ENCODE results near the gene CKS2. TPM values are rescaled to one million over a fixed set of nuclear protein-coding genes. Genes with fewer than 3 reads are reported as not detected.
"Not testable (repeated sequence)": the region's sequence is repeated elsewhere in the genome, so short reads cannot be mapped to it uniquely, and the experiment has no call there.

CKS2 gene
- 6.5 TPM for total RNA-seq
- long read RNA-seq, partial matches to known transcripts, result 0 of 1 reads
- long read RNA-seq, other reads (novel, unspliced or antisense), result 0 of 1 reads

DNA sequence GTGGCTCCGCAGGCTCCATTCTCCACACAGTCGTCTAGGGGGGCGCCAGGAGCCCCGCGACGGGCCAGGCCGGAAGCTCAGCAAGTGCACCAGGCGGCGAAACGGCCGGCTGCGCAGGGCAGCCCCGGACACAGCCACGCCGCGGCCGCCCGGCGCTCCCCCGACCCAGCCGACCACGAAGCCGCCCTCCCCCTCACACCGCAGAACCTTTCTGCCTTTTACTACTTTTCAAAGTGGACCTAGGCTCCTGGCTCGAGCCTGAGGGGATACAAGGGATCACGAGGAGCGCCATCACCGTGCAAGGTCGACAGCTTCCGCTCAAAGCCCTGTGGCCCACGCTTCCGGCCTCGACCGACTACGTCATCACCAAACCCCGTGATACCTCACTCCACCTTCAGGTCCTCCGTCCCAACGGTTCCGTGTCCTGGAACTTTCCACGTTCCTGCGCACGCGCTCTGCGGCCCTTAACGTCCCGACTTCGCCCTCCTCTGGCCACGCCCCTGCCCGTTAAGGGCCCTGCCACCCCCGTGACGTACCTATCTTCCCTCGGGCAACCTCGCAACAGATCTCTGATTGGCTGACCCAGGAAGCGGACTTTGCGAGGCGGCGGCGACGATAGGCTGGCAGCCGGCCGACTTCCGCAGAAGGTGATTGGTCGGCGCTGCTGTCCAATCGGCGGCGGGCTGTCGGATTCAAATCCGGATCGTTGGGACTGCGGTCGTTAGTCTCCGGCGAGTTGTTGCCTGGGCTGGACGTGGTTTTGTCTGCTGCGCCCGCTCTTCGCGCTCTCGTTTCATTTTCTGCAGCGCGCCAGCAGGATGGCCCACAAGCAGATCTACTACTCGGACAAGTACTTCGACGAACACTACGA is at the start of gene CKS2:
CKS2 (plus strand) TSS at position 721 of the 871 bp plus-strand sequence; CDS start at position 819, 98 bp downstream.
- peak; percentile 100 for DNase-seq (ENCODE audit: low spot score)

DNA sequence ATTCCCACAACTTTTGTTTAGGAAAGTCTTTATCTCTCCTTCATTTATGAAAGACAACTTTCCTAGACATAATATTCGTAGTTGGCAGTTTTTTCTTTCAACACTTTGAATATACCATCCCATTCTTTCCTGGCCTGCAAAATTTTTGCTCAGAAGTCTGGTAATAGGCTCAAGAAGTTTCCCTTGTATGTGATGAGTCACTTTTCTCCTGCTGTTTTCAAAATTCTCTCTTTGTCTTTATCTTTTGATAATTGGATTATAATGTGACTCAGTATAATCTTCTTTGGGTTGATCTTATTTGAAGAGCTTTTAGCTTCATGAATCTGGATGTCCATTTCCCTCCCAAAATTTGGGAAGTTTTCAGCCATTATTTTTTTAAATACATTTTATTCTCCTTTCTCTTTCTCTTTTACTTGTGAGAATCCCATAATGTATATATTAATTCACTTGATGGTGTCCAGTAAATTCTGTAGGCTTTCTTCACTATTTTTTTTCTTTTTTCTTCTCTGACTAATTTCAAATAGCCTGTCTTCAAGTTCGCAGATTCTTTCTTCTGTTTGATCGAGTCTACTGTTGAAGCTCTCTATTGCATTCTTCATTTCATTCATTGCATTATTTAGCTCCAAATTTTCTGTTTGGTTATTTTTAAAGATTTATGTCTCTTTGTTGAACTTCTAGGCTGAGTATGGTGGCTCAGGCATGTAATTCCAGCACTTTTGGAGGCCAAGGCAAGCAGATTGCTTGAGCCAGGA is 37.3 kb upstream of the CKS2 start:
- no peak for DNase-seq (ENCODE audit: low spot score)

DNA sequence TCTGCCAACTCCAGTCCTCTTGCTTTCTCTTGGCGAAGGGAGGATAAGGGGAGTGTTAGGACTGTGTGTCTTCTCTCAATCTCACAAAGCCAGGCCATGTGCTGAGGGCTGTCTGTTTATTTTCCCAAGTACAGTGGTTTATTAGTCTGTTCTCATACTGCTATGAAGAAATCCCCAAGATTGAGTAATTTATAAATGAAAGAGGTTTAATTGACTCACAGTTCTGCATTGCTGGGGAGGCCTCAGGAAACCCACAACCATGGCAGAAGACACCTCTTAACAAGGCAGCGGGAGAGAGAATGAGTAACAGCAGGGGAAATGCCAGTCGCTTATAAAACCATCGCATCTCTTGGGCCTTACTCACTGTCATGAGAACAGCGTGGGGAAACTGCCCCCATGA is 36.2 kb upstream of the CKS2 start:
- DNase-seq (ENCODE audit: low spot score), result no peak

DNA sequence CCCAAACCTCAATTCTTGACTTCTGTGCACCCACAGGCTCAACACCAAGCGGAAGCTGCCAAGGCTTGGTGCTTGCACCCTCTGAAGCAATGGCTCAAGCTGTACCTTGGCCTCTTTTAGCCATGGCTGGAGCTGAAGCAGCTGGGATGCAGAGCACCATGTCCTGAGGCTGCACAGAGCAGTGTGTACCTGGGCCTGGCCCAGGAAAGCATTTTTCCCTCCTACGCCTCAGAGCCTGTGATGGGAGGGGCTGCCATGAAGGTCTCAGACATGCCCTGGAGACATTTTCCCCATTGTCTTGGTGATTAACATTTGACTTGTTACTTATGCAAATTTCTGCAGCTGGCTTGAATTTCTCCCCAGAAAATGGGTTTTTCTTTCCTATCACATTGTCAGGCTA is 35.0 kb upstream of the CKS2 start:
- DNase-seq (ENCODE audit: low spot score), result not testable (repeated sequence)

DNA sequence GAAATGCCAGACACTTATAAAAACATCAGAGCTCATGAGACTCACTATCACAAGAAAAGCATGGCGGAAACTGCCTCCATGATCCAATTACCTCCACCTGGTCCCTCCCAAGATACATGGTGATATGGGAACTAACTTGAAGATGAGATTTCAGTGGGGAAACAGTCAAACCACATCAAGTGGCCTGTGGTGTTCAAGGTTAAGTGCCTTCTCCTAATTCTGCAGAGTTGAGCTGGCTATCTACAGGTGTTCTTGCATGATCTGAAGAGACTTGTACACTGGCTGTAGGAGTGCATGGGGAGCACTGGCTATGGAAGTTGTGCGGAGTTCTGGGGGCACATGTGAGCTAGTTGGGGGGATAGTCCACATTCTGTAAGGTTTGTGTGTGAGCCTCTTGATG is 34.0 kb upstream of the CKS2 start:
- no peak for DNase-seq (ENCODE audit: low spot score)

DNA sequence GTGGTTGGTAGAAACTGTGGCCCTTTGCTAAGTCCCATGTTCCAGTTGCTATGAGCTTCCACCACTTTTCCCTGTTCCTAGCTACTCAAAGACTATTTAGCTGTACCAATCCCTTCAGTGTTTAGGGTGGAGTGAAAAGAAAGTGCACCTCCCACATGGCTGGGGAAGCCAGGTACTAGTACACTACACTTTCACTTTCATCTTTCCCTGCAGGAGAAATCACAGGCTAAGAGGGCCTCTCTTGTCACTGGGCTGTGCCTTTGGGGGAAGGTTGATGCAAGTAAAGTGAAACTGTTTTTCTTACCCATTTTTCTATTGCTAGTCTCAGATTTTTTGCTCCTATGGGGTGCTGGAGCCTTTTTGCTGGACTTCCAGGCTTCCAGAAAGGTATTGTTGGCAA is 33.5 kb upstream of the CKS2 start:
- DNase-seq (ENCODE audit: low spot score), result no peak

DNA sequence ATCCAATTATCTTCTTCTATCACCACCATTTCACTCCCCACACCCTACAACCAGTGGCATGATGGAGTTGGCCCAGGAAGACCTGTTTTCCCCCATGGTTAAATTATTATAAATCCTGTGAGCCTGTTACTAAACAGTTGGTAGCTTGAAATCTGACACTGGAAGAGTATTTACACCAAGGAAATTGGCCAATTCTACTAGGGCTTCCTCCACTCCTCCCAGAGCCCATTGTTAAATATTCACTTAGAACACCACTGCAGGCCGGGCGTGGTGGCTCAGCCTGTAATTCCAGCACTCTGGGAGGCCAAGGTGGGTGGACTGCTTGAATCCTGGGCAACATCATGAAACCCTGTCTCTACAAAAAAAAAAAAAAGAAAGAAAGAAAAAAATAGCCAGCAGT is 32.4 kb upstream of the CKS2 start:
- DNase-seq (ENCODE audit: low spot score), result no peak

DNA sequence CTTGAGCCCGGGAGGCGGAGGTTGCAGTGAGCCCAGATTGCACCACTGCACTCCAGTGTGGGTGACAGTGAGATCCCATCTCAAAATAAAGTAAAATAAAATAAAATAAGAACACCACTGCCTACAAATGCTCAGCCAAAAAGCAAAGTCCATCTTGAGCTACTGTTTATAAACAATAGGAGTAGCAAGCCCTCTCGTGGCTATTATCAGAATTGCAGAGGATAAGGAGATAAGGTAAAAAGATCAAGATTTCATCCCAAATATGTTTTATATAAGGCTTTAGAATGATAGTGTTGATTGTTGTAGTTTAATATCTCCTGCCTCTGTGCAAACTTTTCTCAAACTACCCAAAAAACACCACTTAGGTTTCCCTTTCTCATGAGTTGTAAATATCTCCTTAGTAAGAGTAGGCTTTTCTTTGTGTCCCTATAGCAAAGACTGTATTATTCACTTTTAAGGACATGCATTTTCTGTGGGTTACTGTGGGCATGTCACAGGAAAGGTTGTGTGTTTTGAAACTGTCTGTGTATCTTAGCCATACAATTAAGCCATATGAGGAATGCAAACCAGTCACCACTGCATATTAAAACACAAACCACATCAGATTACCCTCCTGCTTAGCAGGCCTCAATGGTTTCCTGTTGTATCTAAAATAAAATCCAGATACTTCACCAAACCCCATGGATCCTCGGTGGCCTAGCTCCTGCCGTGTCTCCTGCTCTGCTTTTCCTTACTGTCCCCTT is 31.8 kb upstream of the CKS2 start:
- no peak for DNase-seq (ENCODE audit: low spot score)

DNA sequence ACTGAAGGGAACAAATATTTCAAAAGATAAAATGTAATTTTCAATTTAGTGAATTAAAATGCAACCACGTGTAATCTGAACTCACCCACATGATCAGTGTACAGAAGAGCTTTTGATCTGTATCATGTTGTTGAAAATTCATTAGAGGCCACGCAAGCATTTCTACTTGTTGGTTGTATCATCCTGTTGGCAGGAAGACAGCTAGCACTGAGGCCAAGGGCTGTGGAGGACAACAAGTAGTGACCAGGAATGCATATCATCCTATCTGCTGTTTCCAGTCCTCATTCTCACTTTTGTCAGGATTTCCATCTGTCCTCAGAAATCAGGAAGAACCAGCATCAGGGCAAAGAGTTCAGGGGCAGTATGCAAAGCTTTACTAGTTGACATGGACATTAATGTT is 29.9 kb upstream of the CKS2 start:
- no peak for DNase-seq (ENCODE audit: low spot score)

DNA sequence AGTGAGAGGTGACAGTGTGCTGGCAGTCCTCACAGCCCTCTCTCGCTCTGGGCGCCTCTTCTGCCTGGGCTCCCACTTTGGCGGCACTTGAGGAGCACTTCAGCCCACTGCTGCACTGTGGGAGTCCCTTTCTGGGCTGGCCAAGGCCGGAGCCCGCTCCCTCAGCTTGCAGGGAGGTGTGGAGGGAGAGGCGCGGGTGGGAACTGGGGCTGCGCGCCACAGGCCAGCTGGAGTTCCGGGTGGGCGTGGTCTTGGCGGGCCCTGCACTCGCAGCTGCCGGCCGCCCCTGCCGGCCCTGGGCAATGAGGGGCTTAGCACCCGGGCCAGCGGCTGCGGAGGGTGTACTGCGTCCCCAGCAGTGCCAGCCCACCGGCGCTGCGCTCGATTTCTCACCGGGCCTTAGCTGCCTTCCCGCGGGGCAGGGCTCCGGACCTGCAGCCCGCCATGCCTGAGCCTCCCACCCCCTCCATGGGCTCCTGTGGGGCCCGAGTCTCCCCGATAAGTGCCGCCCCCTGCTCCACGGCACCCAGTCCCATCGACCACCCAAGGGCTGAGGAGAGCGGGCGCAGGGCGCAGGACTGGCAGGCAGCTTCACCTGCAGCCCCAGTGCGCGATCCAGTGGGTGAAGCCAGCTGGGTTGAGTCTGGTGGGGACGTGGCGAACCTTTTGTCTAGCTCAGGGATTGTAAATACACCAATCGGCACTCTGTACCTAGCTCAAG is 28.6 kb upstream of the CKS2 start:
- not testable (repeated sequence) for DNase-seq (ENCODE audit: low spot score)

DNA sequence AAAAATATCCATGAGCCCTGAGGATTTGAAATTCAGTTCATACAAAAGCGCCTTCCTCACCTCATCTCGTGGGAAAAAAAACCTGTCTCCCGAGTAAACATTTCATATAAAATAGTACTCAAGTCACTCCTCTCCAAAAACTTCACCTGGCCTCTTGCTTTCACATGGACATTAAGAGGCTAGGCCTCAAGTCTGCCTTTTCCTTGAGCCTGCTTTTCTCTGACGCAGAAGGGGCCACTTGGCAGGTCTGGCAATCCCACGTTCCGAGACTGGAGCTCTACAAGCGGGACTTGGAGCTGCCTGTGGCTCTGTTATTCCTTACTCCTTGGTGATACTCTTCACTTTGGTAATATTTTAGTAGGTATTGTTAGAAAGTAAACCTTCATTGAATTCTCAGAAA is 26.9 kb upstream of the CKS2 start:
- DNase-seq (ENCODE audit: low spot score), result no peak

DNA sequence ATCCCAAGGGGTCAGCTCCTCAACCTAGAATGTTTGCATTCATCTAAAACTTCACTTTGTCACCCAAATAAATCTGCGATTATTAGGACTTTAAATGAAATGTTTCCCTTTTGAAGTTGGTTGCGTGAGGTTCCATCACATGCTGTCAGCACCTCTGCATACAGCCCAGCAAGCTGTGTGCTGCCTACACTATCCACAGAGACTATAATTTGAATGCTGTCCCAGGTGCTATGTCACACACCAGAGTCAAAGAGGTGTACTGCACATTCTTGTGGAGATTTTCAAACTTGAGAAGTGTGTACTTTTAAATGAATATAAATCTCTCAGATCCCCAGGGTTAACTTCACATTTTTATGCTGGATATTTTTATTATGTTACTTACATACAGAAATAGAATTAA is 19.3 kb upstream of the CKS2 start:
- no peak for DNase-seq (ENCODE audit: low spot score)

DNA sequence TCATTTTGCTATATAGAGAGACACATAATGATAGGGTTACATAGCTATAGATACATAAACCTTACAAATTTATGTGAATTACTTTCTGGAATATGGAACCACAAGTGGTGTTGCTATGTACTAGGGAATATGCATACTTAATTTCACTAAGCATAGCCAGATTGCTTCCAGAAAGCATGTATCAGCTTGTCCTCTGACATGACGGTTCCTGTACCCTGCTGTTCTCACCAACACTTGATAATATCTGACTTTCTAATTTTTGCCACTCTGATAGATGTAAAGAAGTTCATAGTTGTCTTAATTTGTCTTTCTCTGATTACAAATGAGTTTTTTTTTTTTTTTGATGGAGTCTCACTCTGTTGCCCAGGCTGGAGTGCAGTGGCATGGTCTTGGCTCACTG is 18.0 kb upstream of the CKS2 start:
- no peak for DNase-seq (ENCODE audit: low spot score)

DNA sequence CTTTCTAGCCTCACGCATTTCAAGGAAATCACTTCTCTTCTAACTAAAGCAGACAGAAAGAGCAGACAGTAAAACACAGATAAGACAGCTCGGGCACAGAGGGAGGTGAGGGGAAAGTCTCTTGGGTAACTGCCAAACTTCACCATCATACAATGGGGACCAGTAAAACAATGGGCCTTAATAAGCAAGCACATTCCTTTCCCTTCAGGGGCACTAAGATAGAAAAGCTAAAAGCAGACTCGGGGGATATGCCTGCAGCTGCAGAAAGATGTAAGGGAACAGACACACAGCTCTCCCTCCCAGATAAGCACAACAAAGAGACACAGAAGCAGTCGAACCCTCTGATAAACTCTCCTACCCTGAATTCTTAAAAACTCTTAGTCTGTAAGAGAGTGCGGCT is 15.6 kb upstream of the CKS2 start:
- no peak for DNase-seq (ENCODE audit: low spot score)

DNA sequence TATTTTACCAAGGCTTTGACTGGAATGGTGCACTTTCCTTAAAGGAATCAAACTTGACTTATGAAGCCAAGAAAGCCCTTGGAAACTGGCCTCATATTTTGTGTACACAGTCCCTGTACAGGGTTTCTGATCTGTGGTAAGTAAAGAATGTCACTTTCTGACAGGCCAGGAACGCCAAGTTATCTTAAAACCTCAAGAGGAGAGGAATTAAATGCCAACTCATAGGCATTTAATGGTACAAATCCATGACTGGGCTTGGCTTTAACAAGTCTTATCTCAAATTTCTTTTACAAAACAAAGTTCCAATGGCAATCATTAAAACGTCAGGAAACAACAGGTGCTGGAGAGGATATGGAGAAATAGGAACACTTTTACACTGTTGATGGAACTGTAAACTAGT is 9.0 kb upstream of the CKS2 start:
- DNase-seq (ENCODE audit: low spot score), result not testable (repeated sequence)

DNA sequence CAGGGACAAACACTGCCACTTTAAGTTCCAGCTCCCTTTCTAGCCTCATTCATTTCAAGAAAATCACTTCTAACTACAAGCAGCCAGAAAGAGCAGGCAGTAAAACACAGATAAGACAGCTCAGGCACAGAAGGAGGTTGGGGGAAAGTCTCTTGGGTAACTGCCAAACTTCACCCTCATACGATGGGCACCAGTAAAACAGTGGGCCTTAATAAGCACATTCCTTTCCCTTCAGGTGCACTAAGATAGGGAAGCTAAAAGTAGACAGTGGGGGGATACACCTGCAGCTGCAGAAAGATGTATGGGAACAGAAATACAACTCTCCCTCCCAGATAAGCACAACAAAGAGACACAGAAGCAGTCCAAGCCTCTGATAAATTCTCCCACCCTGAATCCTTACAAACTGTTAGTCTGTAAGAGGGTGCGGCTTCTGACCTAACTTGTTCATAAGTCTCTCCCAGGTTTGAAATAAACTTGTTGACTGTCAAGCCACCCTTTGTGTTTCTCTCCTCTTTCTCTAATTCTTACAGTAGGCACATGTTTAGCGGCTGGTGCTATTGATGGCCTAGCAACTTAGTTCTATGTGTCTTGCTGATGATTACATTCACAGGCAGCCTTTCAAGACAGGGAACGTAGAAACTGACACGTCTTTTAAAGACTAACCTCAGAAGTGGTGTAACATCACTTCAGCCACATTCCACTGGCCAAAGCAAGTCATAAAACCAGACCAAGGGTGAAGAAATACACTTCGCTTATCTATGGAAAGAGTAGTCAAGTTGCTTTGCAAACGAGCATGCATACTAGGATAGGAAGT is 6.8 kb upstream of the CKS2 start:
- DNase-seq (ENCODE audit: low spot score), result no peak

DNA sequence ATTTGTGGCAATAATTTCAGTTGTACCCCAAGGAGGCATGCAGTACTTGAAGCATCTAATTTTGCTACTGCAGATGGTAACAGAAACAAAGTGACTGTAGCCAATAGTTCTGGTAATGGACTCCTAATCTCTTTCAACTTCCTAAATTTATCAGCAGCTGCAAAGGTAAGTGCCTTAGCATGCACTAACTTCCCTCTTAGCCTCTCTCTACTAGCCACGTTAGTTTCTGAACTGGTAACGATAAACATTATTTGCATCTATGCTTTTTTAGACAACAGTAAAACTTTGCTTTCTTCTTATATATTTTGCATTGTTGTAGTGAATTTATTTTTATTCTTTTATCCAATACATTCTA is 6.2 kb upstream of the CKS2 start:
- no peak for DNase-seq (ENCODE audit: low spot score)

DNA sequence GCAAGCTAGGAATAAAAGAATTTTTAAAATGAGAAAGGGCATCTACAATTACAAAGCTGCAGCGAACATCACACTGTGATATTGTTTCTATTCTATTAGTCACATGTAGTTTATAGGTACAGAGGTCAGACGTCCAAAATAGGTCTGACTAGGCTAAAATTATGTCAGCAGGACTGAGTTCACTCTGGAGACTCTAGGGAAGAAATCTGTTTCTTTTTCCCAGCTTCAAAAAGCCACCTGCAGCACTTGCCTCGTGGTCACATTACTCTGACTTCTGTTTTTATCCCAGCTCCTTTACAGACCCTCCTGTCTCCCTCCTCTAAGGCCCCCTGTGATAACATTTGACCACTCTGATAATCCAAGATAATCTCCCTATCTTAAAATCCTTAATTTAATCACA is 5.1 kb upstream of the CKS2 start:
- DNase-seq (ENCODE audit: low spot score), result no peak

DNA sequence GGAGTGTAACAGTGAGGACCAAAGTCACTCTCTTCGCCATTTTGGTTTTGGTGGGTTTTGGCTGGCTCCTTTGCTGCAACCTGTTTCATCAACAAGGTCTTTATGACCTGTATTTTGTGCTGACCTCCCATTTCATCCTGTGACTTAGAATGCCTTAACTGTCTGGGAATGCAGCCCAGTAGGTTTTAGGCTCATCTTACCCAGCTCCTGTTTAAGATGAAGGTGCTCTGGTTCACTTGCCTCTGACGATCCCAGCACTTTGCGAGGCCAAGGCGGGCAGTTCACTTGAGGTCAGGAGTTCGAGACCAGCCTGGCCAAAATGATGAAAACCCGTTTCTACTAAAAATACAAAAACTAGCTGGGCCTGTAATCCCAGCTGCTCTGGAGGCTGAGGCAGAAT is 1.8 kb upstream of the CKS2 start:
- no peak for DNase-seq (ENCODE audit: low spot score)

Data from mesenteric fat pad (tissue), 1 donor.